DMS53 treated with DMSO at 0.1 percent for 48 hours (cell line): ENCODE measurements around the gene NPW.

Source experiments
- DNase-seq: peaks from one replicate; lab custom pipeline; 2025; ENCODE audit not compliant: unreplicated experiment; lab: John Stamatoyannopoulos, UW

Gene NPW

GRCh38 chr16:1984347-1985225 lies 35.0 kb upstream of the NPW start:
- no peak for DNase-seq

GRCh38 chr16:1985466-1986150 lies 34.0 kb upstream of the NPW start:
- no peak for DNase-seq

- no peak for DNase-seq
Observed at GRCh38 chr16:1987198-1987597, 32.4 kb upstream of the NPW start.

GRCh38 chr16:1989209-1990100 lies 30.1 kb upstream of the NPW start, which contains the start of gene SYNGR3:
TSS of gene SYNGR3 (plus strand) at chr16:1989970. CDS start at chr16:1990103, 133 bp downstream.
- peak; percentile 46 for DNase-seq

GRCh38 chr16:1990101-1990350 lies 29.6 kb upstream of the NPW start:
- DNase-seq = no peak

DNA sequence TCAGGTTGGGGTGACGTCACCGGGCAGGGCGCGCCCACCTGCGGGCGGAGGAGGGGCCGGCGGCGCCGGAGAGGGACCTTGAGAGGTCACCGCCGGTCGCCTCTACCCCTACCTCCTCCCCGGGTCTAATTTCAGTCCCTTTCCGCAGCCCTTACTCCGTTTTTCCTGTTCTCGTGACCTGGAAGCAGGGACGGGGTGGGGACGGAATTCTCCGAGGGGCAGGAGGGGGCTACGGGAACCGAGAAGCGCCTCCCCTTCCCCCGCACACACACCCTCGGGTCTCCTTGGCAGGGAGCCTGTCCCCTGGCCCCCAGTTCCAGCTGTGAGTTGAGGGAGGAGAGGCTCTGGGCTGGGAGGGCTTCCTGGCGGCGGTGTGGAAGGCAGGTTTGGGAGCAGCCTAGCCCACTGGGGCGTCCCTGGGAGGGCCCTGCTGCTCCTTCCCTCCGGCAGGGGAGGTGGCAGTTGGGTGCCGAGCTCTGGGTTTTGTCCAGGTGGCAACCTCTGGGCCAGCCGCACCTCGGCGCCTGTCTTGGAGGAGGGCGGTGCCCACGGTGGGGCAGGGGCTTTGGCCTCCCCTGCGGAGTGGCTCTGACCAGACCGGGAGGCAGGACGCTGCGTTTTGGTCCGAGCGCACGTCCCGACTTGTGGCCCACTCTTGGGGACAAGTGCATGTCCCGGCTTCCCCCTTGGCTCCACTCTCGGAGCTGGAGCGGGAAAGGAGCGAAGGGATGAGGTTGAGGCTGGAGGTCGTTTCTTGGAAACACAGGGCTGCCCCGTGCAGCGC lies 29.0 kb upstream of the NPW start:
- DNase-seq = peak; percentile 10

GRCh38 chr16:1991135-1991551 lies 28.4 kb upstream of the NPW start:
- peak; percentile 19 for DNase-seq

DNA sequence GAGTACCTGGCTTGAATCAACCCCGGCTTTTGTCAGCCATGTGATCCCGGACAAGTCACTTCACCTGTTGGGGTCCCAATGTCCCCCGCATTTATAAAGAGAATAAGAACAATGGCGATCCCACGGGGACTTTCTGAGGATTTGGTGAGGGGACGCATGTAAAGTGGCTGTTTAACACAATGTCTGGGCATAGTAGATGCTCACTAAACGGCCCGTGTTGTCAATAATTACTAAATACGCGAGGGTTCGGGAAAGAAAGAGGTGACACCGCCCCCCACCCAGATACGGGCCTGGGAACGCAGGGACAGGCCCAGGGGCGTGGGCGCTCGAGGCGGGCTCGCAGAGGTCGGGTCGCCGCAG lies 28.0 kb upstream of the NPW start:
- DNase-seq = no peak

GRCh38 chr16:1991948-1992703 lies 27.5 kb upstream of the NPW start:
- peak; percentile 64 for DNase-seq

GRCh38 chr16:1992704-1993317 lies 26.8 kb upstream of the NPW start:
- no peak for DNase-seq

DNA sequence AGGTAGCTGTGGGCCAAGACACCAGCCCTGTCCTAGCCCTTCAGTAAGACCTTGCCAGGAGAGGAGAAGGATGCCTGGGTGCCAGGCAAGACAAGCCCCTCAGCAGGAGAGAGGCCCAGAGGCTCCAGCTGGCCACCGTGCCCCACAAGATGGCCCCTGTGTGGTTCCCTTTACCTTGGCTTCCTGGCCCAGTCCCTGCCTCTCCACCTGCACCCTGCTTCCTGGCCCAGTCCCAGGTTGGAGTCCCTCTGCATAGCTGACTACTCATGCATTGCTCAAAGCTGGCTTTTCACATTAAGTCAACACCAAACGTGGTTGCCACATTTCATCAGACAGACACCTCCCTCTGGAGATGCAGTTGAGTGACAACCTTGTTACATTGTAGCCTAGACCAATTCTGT lies 25.9 kb upstream of the NPW start:
- DNase-seq = peak; percentile 51

DNA sequence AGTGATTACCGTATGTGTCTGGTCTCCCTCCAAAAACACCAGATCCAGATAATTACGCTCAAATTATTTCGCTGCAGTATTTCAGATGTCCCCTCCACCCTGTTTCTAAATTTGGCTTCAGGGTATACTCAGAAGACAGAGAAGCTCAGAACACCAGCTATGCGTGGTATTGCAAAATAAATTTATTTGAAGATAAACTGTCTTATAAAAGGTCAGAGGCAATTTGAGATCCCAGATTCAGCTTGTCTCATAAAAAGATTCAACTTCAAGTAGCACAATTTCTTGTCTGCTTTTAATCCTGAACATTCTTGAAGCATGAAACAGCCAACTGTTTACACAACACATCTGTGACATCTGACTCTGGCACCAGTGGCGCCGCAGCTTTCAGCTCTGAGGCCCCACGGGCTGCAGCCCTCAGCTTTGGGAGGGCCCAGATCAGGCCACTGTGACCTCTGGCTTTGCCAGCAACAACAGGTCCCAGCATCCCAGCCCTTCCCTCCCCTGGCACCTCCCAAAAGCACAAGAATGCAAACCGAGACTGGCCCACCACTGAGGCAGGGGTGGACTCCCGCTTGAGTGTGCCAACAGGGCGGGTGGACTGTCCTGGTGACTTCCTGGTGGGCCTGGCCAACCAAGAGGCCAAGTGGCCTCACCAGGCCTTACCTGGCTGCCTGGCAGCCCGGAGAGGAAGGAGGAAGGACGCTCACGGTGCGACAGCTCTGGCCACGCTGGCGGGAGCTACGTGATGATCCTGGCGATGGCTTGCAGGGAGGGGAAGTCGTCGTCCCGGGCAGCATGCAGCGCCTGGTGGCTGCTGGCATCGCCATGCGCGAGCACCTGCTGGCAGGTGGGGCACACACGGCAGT lies 21.9 kb upstream of the NPW start:
- DNase-seq = no peak

- no peak for DNase-seq
Observed at GRCh38 chr16:1998360-1998835, 21.2 kb upstream of the NPW start.

GRCh38 chr16:1998852-1999801 lies 20.5 kb upstream of the NPW start:
- DNase-seq = no peak

DNA sequence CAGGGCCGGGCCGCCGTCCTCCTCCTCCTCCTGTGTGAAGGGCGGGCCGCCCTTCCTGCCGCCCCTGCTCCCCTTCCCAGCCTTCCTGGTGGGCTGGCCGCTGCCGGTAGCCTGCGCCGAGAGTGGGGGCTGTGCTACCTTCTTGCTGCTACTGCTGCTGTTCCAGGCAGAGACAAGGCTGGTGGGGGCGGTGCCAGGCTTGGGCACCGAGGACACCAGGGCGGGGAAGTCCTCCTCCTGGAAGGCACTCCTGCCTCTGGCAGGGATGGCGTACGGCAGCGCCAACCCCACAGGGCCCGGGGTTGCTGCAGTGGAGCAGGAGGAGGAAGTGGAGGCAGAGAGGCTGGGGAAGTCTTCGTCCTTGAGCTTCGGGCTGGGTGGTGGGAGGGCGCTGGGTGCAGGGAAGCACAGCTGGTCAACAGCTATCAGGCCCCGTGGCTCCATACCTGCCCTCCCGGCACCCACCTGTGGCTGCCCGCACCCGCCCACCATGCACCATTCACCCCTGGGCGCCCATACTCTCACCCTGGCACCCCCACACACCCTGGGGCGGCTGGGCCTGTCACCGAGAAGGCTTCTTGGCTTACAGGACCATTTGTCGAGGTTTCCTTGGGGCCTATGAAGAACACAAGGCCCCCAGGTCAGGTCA lies 19.6 kb upstream of the NPW start:
- DNase-seq = no peak

- no peak for DNase-seq
Observed at GRCh38 chr16:2001035-2001434, 18.6 kb upstream of the NPW start.
